Osteoblast (primary cell): ENCODE results near the gene POU2AF1. TPM values are rescaled to one million over a fixed set of nuclear protein-coding genes. Genes with fewer than 3 reads are reported as not detected.

Experiments used
- DNase-seq: peaks from one replicate; pipeline ENCODE4 v3.0.0; 2011; ENCODE audit warnings: low spot score, mixed read lengths; ENCODE audit not compliant: insufficient read length; ENCODE audit errors: missing footprints
- H2AFZ ChIP-seq: 2 replicates; pipeline ENCODE4 v1.6.0; 2011; ENCODE audit warnings: mild to moderate bottlenecking, low read length
- H3K27ac ChIP-seq: 2 replicates; pipeline ENCODE4 v1.5.1; 2011; ENCODE audit warnings: mild to moderate bottlenecking, low read depth, low read length, moderate library complexity
- H3K27me3 ChIP-seq: 2 replicates; pipeline ENCODE4 v1.6.0; 2012; ENCODE audit warnings: mild to moderate bottlenecking, control low read depth, inconsistent platforms, low read length, moderate library complexity; ENCODE audit not compliant: insufficient read depth
- H3K36me3 ChIP-seq: 2 replicates; pipeline ENCODE4 v1.5.1; 2011; ENCODE audit warnings: mild to moderate bottlenecking, low read length, control low read depth, moderate library complexity; ENCODE audit not compliant: insufficient read depth
- H3K4me1 ChIP-seq: 2 replicates; pipeline ENCODE4 v1.5.1; 2011; ENCODE audit warnings: mild to moderate bottlenecking, low read length, control low read depth, moderate library complexity; ENCODE audit not compliant: insufficient read depth
- H3K4me2 ChIP-seq: 2 replicates; pipeline ENCODE4 v1.6.0; 2011; ENCODE audit warnings: mild to moderate bottlenecking, low read length; ENCODE audit not compliant: insufficient read depth
- H3K4me3 ChIP-seq: fragments of 200-600 bp; sonication (generic); 3 replicates; pipeline ENCODE4 v1.5.1; 2012; ENCODE audit warnings: mild to moderate bottlenecking, low read length, inconsistent platforms; ENCODE audit not compliant: insufficient read depth
- H3K79me2 ChIP-seq: 2 replicates; pipeline ENCODE4 v1.6.0; 2012; ENCODE audit warnings: mild to moderate bottlenecking, low read length, control low read depth, inconsistent platforms; ENCODE audit not compliant: insufficient read depth
- H3K9me3 ChIP-seq: 2 replicates; pipeline ENCODE4 v1.5.1; 2011; ENCODE audit warnings: low read depth, low read length, control low read depth
- H4K20me1 ChIP-seq: 2 replicates; pipeline ENCODE4 v1.6.0; 2012; ENCODE audit warnings: mild to moderate bottlenecking, low read length, control low read depth; ENCODE audit not compliant: insufficient read depth
- CTCF ChIP-seq: IDR thresholded peaks from 2 replicates; pipeline ENCODE4 v1.5.1; 2011; ENCODE audit warnings: mild to moderate bottlenecking, low read depth, low read length, moderate library complexity; ENCODE audit errors: extremely low read depth
- total RNA-seq: library from RNA; depleted of rRNA; stranded (reverse); fragments of >200 nt; gene quantifications from 2 replicates; pipeline ENCODE4 v1.2.3, GENCODE V29; 2012

Gene POU2AF1
- total RNA-seq, 1 donor, result not detected

GRCh38 chr11:111408789-111409727 lies 30.0 kb upstream of the POU2AF1 start:
- no peaks in the 10 kb centered on the region for H3K4me1 ChIP-seq
- no peak for DNase-seq
- no peak overlapping the region for H3K4me2 ChIP-seq
- H3K36me3 ChIP-seq, result no peaks in the 10 kb centered on the region
- H3K4me3 ChIP-seq, result no peak overlapping the region
- no peak overlapping the region for H2AFZ ChIP-seq
- H4K20me1 ChIP-seq, result no peaks in the 10 kb centered on the region
- no peaks in the 10 kb centered on the region for H3K9me3 ChIP-seq
- H3K27me3 ChIP-seq, result peaks cover 3% of the 10 kb centered on the region
- no peaks in the 10 kb centered on the region for H3K79me2 ChIP-seq
- TF ChIP-seq CTCF, result no peak
- no peak overlapping the region for H3K27ac ChIP-seq

GRCh38 chr11:111407652-111408051 lies 28.6 kb upstream of the POU2AF1 start:
- H3K79me2 ChIP-seq, result no peaks in the 10 kb centered on the region

GRCh38 chr11:111406589-111406988 lies 27.5 kb upstream of the POU2AF1 start:
- no peak for TF ChIP-seq CTCF
- Histone ChIP-seq H3K4me1 (no peaks in the 10 kb centered on the region), H3K4me2 (no peak overlapping the region)

More at GRCh38 chr11:111407652-111408051, 28.6 kb upstream of the POU2AF1 start:
- Histone ChIP-seq H3K9me3 (no peaks in the 10 kb centered on the region), H4K20me1 (no peaks in the 10 kb centered on the region), H3K27me3 (no peaks in the 10 kb centered on the region), H3K27ac (no peak overlapping the region), H3K4me3 (no peak overlapping the region), H3K4me2 (no peak overlapping the region), H2AFZ (no peak overlapping the region), H3K4me1 (no peaks in the 10 kb centered on the region), H3K36me3 (no peaks in the 10 kb centered on the region)
- no peak for TF ChIP-seq CTCF
- DNase-seq, result peak; percentile 61

GRCh38 chr11:111406091-111406490 lies 27.0 kb upstream of the POU2AF1 start:
- DNase-seq, result no peak
- H2AFZ ChIP-seq, result no peak overlapping the region

More at GRCh38 chr11:111406589-111406988, 27.5 kb upstream of the POU2AF1 start:
- DNase-seq, result no peak
- Histone ChIP-seq H3K36me3 (no peaks in the 10 kb centered on the region), H3K27ac (no peak overlapping the region), H4K20me1 (no peaks in the 10 kb centered on the region), H2AFZ (no peak overlapping the region), H3K4me3 (no peak overlapping the region), H3K79me2 (no peaks in the 10 kb centered on the region), H3K9me3 (no peaks in the 10 kb centered on the region), H3K27me3 (no peaks in the 10 kb centered on the region)

More at GRCh38 chr11:111406091-111406490, 27.0 kb upstream of the POU2AF1 start:
- TF ChIP-seq CTCF, result no peak
- Histone ChIP-seq H3K4me3 (no peak overlapping the region), H3K4me2 (no peak overlapping the region), H3K27ac (no peak overlapping the region), H3K36me3 (no peaks in the 10 kb centered on the region), H4K20me1 (no peaks in the 10 kb centered on the region), H3K9me3 (no peaks in the 10 kb centered on the region), H3K27me3 (no peaks in the 10 kb centered on the region), H3K4me1 (no peaks in the 10 kb centered on the region), H3K79me2 (no peaks in the 10 kb centered on the region)
